Measurements from ENCODE around the gene RAB40C. TPM values are rescaled to one million over a fixed set of nuclear protein-coding genes. Genes with fewer than 3 reads are reported as not detected.

The RAB40C gene
- total RNA-seq, 1 experiment from 2014 or later = 22.5 TPM

GRCh38 chr16:674968-675883 lies 85.4 kb downstream of the RAB40C start, which contains the start of gene RHBDL1:
RHBDL1 (plus strand) TSS chr16:675671; CDS start chr16:675791, 120 bp downstream.
- ChIA-PET POLR2A (interaction anchor here (0.5 to 1.5 kb wide), 4 partner anchors 15 to 1559 kb away, joined by 3 to 4 read pairs (median 3); partner anchors contain the start of gene WDR24), CTCF (interaction anchor here (0.5 to 2.8 kb wide), 25 partner anchors 7 to 284 kb away, joined by 3 to 16 read pairs (median 4); partner anchors contain the start of genes CIAO3, METTL26, RHOT2 and WDR24)
- Mint-ChIP-seq H3K27me3 (ENCODE audit: low read depth) (no peaks in the 10 kb centered on the region), H3K27ac (0 out of 2 replicates have a peak within 1 kb of the TSS, but pooled peaks have one; percentile 27), H3K4me1 (peaks cover 14% of the 10 kb centered on the region), H3K36me3 (peaks cover 7% of the 10 kb centered on the region), H3K9me3 (no peaks in the 10 kb centered on the region), H3K4me3 (peak within 1 kb of the TSS; percentile 70)
- DNase-seq (ENCODE audit: low spot score) = peak; percentile 60
- peak; percentile 10 for ATAC-seq
- TF ChIP-seq FOXP4 (CRISPR knock-in tag; IDR thresholded peaks at IDR 0.05) (0 out of 2 replicates have a peak, but pooled peaks have one; percentile 22), NR2C2 (CRISPR knock-in tag; IDR thresholded peaks at IDR 0.05) (no peak), CDX4 (CRISPR knock-in tag; IDR thresholded peaks at IDR 0.05; ENCODE audit: borderline replicate concordance) (no peak), ZNF416 (CRISPR knock-in tag; IDR thresholded peaks at IDR 0.05) (peak; percentile 91), FOXJ3 (CRISPR knock-in tag; IDR thresholded peaks at IDR 0.05; ENCODE audit: borderline replicate concordance) (no peak), IRF2 (CRISPR knock-in tag; IDR thresholded peaks at IDR 0.05; ENCODE audit: borderline replicate concordance, low read depth) (no peak), SMAD3 (CRISPR knock-in tag; IDR thresholded peaks at IDR 0.05; ENCODE audit: borderline replicate concordance) (no peak), NR1H2 (CRISPR knock-in tag; IDR thresholded peaks at IDR 0.05) (no peak), HMGA2 (CRISPR knock-in tag; IDR thresholded peaks at IDR 0.05) (no peak), NFYB (CRISPR knock-in tag; conservative IDR thresholded peaks at IDR 0.05; ENCODE audit: low read depth) (no peak; the same call in 1 of the 2 replicates), USF1 (CRISPR knock-in tag; IDR thresholded peaks at IDR 0.05) (no peak), NR3C1 (CRISPR knock-in tag; conservative IDR thresholded peaks at IDR 0.05; ENCODE audit: low read depth) (no peak), ELF4 (CRISPR knock-in tag; IDR thresholded peaks at IDR 0.05; ENCODE audit: low read depth) (no peak), PREB (CRISPR knock-in tag; IDR thresholded peaks at IDR 0.05; ENCODE audit: borderline replicate concordance) (no peak), SP1 (CRISPR knock-in tag; conservative IDR thresholded peaks at IDR 0.05) (peak; percentile 38), ZNF138 (CRISPR knock-in tag; conservative IDR thresholded peaks at IDR 0.05) (no peak), ATF2 (CRISPR knock-in tag; IDR thresholded peaks at IDR 0.05; ENCODE audit: borderline replicate concordance, low read depth) (no peak), E2F1 (CRISPR knock-in tag; IDR thresholded peaks at IDR 0.05) (no peak), IRF1 (CRISPR knock-in tag; IDR thresholded peaks at IDR 0.05) (0 out of 2 replicates have a peak, but pooled peaks have one; percentile 17), GRHL2 (CRISPR knock-in tag; IDR thresholded peaks at IDR 0.05; ENCODE audit: insufficient replicate concordance, severe bottlenecking) (no peak), ZBTB21 (CRISPR knock-in tag; IDR thresholded peaks at IDR 0.05; ENCODE audit: borderline replicate concordance) (no peak), ZNF671 (CRISPR knock-in tag; IDR thresholded peaks at IDR 0.05) (peak; percentile 77; the same call in 1 of the 2 replicates), ESRRA (CRISPR knock-in tag; IDR thresholded peaks at IDR 0.05; ENCODE audit: borderline replicate concordance) (0 out of 2 replicates have a peak, but pooled peaks have one; percentile 7), ZNF423 (CRISPR knock-in tag; IDR thresholded peaks at IDR 0.05) (peak; percentile 4; the same call in 1 of the 2 replicates), E2F5 (CRISPR knock-in tag; IDR thresholded peaks at IDR 0.05) (no peak), ZNF121 (CRISPR knock-in tag; IDR thresholded peaks at IDR 0.05) (no peak), SOX15 (CRISPR knock-in tag; IDR thresholded peaks at IDR 0.05) (no peak)

Measured in WTC11 (cell line).